Fibroblast of mammary gland (primary cell): ENCODE measurements around the gene E2F2.

Experiments
- DNase-seq: peaks from one replicate; pipeline ENCODE4 v3.0.0-alpha.2; 2010; ENCODE audit warnings: low read depth
- H3K4me3 ChIP-seq: 2 replicates; pipeline ENCODE4 v1.5.1; 2011; ENCODE audit warnings: low read depth, mild to moderate bottlenecking, low read length, moderate library complexity; ENCODE audit not compliant: control insufficient read depth
- CTCF ChIP-seq: conservative IDR thresholded peaks from 2 replicates; pipeline ENCODE4 v1.5.1; 2011; ENCODE audit warnings: low read depth, low read length, inconsistent platforms; ENCODE audit not compliant: control insufficient read depth, insufficient read depth

The E2F2 gene

GRCh38 chr1:23567996-23568607, 37.1 kb upstream of the E2F2 start:
- no peak for TF ChIP-seq CTCF
- no peak for DNase-seq
- peak overlapping the region; percentile 51 for H3K4me3 ChIP-seq

DNA sequence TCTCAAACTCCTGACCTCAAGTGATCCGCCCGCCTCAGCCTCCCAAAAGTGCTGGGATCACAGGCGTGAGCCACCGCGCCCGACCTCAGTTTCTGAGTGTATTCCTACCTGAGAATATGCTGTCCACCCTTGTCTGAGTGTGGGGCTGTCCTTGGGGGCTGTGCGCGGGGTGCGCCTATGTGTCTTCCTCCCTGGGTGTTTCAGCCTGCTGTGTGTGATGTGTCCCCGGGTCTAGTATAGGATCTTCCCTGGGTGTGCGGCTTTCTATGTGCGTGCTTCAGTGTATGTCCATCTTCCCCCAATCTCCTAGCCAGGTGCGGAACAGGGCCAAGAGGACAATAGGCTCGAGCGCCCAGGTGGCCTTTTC, 36.6 kb upstream of the E2F2 start:
- H3K4me3 ChIP-seq = peak overlapping the region; percentile 51
- no peak for DNase-seq

GRCh38 chr1:23566304-23566703, 35.3 kb upstream of the E2F2 start:
- TF ChIP-seq CTCF = no peak
- DNase-seq = no peak
- H3K4me3 ChIP-seq = no peak overlapping the region

More for the DNA sequence above, 36.6 kb upstream of the E2F2 start:
- no peak for TF ChIP-seq CTCF

DNA sequence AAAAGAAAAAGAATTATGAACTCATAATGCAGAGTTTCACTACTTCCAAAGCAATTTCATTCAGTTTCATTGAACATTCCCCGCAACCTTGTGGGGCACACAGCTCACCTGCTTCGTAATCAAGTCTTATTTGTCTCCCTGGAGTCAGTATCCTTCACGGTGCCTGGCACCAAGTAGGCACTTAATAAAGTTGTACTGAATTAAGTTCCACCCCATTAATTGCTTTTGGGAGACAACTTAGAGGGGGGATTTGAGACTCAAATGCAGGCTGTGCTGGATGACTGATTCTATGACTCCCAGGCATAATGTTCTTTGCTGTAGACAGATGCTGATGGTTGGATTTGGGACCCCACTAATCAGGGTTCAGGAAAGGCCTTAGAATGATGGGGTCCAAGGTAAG, 34.7 kb upstream of the E2F2 start:
- H3K4me3 ChIP-seq = no peak overlapping the region
- no peak for TF ChIP-seq CTCF
- DNase-seq = no peak

- TF ChIP-seq CTCF = no peak
- DNase-seq = no peak
- H3K4me3 ChIP-seq = no peak overlapping the region
Measured at GRCh38 chr1:23564529-23565122, 33.6 kb upstream of the E2F2 start.

DNA sequence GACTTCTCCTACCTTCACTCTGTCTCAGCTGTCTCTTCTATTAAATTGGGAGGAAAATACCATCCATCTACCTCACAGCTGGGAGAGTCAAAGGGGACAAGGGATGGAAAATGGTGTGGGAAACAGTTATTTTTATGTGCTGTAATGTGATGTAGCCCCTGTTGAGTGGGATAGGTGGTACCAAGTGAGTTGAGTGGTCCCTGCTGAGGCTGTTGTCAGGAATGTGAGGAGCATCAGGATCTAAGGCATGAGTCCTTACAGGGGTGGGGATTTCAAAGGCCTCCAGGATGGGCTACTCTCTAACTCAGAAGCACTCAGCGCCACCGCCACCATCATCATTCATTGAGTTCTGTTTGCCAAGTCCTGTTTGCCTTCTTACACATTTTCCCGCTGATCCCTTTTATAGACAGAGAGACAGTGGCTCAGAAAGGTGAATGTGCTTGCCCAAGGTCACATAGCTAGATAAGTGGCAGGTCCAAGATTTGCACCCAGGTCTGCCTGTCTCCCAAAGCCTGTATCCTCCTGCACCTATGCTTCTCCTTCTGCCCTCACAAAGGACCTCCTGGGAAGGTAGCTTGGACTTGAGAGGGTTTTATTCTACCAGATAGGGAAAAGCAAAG, 32.8 kb upstream of the E2F2 start:
- H3K4me3 ChIP-seq = no peak overlapping the region
- DNase-seq = no peak
- no peak for TF ChIP-seq CTCF
